ENCODE measurements around the gene NRG3. TPM values are rescaled to one million over a fixed set of nuclear protein-coding genes. Genes with fewer than 3 reads are reported as not detected.

NRG3 gene
- total RNA-seq, 1 experiment from 2014 or later: 0.08 TPM

DNA sequence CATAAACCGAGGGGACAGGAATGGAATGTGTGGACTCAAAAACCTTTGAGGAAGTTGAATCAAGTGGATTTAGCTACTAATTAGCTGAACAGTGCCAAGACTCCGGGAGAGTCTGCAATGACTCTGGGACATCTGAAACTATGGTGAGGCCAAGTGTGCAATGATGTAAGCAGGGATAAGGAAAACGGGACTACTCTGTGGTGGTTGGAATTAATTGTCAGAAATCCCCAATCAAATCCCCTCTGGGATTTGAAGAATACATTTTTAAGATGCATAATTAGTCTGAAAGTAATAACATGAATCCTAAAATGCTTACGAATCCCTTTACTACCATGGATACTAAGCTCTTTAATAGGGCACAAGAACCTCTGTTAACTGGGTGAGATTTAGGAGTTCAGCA lies 602.8 kb downstream of the NRG3 start:
- H3K27ac ChIP-seq (ENCODE audit: low read length): no peak overlapping the region
- DNase-seq (ENCODE audit: low read depth, low spot score) (no peak), ATAC-seq (no peak)
- no peaks in the 10 kb centered on the region for H3K4me1 ChIP-seq (ENCODE audit: control insufficient read depth, insufficient read depth, low read length)
- H3K27me3 ChIP-seq (ENCODE audit: control insufficient read depth, insufficient read depth, low read length): no peaks in the 10 kb centered on the region
- BruUV-seq (replicated peaks): no TSS peak
- TF ChIP-seq SIN3A (IDR thresholded peaks at IDR 0.05; ENCODE audit: borderline replicate concordance, insufficient read depth, low read depth, low read length) (no peak), POLR2AphosphoS5 (IDR thresholded peaks at IDR 0.05; ENCODE audit: low read depth, low read length) (no peak), TCF7L2 (IDR thresholded peaks at IDR 0.05; ENCODE audit: low read depth, low read length) (no peak)
- TF ChIP-seq, protein P1, sequence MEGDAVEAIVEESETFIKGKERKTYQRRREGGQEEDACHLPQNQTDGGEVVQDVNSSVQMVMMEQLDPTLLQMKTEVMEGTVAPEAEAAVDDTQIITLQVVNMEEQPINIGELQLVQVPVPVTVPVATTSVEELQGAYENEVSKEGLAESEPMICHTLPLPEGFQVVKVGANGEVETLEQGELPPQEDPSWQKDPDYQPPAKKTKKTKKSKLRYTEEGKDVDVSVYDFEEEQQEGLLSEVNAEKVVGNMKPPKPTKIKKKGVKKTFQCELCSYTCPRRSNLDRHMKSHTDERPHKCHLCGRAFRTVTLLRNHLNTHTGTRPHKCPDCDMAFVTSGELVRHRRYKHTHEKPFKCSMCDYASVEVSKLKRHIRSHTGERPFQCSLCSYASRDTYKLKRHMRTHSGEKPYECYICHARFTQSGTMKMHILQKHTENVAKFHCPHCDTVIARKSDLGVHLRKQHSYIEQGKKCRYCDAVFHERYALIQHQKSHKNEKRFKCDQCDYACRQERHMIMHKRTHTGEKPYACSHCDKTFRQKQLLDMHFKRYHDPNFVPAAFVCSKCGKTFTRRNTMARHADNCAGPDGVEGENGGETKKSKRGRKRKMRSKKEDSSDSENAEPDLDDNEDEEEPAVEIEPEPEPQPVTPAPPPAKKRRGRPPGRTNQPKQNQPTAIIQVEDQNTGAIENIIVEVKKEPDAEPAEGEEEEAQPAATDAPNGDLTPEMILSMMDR (IDR thresholded peaks at IDR 0.05): no peak
- TF ChIP-seq, protein P2, sequence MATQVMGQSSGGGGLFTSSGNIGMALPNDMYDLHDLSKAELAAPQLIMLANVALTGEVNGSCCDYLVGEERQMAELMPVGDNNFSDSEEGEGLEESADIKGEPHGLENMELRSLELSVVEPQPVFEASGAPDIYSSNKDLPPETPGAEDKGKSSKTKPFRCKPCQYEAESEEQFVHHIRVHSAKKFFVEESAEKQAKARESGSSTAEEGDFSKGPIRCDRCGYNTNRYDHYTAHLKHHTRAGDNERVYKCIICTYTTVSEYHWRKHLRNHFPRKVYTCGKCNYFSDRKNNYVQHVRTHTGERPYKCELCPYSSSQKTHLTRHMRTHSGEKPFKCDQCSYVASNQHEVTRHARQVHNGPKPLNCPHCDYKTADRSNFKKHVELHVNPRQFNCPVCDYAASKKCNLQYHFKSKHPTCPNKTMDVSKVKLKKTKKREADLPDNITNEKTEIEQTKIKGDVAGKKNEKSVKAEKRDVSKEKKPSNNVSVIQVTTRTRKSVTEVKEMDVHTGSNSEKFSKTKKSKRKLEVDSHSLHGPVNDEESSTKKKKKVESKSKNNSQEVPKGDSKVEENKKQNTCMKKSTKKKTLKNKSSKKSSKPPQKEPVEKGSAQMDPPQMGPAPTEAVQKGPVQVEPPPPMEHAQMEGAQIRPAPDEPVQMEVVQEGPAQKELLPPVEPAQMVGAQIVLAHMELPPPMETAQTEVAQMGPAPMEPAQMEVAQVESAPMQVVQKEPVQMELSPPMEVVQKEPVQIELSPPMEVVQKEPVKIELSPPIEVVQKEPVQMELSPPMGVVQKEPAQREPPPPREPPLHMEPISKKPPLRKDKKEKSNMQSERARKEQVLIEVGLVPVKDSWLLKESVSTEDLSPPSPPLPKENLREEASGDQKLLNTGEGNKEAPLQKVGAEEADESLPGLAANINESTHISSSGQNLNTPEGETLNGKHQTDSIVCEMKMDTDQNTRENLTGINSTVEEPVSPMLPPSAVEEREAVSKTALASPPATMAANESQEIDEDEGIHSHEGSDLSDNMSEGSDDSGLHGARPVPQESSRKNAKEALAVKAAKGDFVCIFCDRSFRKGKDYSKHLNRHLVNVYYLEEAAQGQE (IDR thresholded peaks at IDR 0.05; ENCODE audit: insufficient read depth in 1 of 2, low read depth in 2 of 2, low read length in 1 of 2): no peak
- intact Hi-C loops (cut with micrococcal nuclease; ENCODE audit: unreplicated experiment) (no loop called here), in situ Hi-C loops (cut with HindIII; ENCODE audit: low pct_unique_long_range_greater_than_20kb, low sequenced_read_pairs) (no loop called here)
- ChIA-PET CTCF (no interaction called here), POLR2A (no interaction called here)
- H3K9me3 ChIP-seq (ENCODE audit: control insufficient read depth, insufficient read depth, low read depth, low read length): no peaks in the 10 kb centered on the region
- no peak overlapping the region for H3K4me3 ChIP-seq (ENCODE audit: low read depth in 2 of 2, low read length in 2 of 2)
- no peaks in the 10 kb centered on the region for H3K36me3 ChIP-seq (ENCODE audit: control insufficient read depth, insufficient read depth, low read length)

DNA sequence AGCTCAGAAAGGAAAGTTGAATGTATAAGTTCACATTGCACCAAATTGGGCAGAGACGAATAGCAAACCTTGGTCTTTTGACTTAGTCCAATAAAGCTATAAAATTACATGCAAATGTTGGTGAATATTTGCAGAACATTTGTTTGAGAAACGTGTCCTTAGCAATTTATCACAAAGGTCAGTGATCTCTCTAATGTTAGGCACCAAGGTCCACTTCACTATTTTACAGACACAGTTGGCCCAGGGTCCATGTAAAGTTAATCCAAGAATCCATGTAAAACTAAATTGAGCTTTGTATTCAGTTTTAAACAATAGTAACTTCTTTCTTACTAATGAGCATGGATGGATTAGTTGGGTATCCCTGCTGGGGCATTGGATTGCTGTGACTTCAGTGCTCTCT lies 617.7 kb downstream of the NRG3 start:
- CTCF ChIA-PET: no interaction called here
- no peak for DNase-seq (ENCODE audit: low read depth, low spot score)

More for the DNA sequence above, 617.7 kb downstream of the NRG3 start:
- Histone ChIP-seq H3K4me1 (ENCODE audit: control insufficient read depth, insufficient read depth, low read length) (no peaks in the 10 kb centered on the region), H3K4me3 (ENCODE audit: low read depth in 2 of 2, low read length in 2 of 2) (no peak overlapping the region), H3K27me3 (ENCODE audit: control insufficient read depth, insufficient read depth, low read length) (no peaks in the 10 kb centered on the region), H3K36me3 (ENCODE audit: control insufficient read depth, insufficient read depth, low read length) (no peaks in the 10 kb centered on the region), H3K27ac (ENCODE audit: low read length) (no peak overlapping the region), H3K9me3 (ENCODE audit: control insufficient read depth, insufficient read depth, low read depth, low read length) (no peaks in the 10 kb centered on the region)
- in situ Hi-C loops (cut with HindIII; ENCODE audit: low pct_unique_long_range_greater_than_20kb, low sequenced_read_pairs) (no loop called here), intact Hi-C loops (cut with micrococcal nuclease; ENCODE audit: unreplicated experiment) (no loop called here)
- ATAC-seq: no peak
- POLR2A ChIA-PET: no interaction called here
- TF ChIP-seq TCF7L2 (IDR thresholded peaks at IDR 0.05; ENCODE audit: low read depth, low read length) (no peak), SIN3A (IDR thresholded peaks at IDR 0.05; ENCODE audit: borderline replicate concordance, insufficient read depth, low read depth, low read length) (no peak), POLR2AphosphoS5 (IDR thresholded peaks at IDR 0.05; ENCODE audit: low read depth, low read length) (no peak)
- TF ChIP-seq, protein P1 (IDR thresholded peaks at IDR 0.05): no peak
- TF ChIP-seq, protein P2 (IDR thresholded peaks at IDR 0.05; ENCODE audit: insufficient read depth in 1 of 2, low read depth in 2 of 2, low read length in 1 of 2): no peak
- BruUV-seq (replicated peaks): no TSS peak

Data from Panc1 (cell line).